Erythroblast (primary cell): ENCODE data around the gene TMEM86B.

Source experiments
- GATA1 ChIP-seq: IDR thresholded peaks from 2 replicates; pipeline ENCODE4 v1.6.1; 2011; ENCODE audit warnings: low read depth, mild to moderate bottlenecking, control low read depth, low read length, moderate library complexity
- POLR2A ChIP-seq: IDR thresholded peaks from 2 replicates; pipeline ENCODE4 v1.6.1; 2011; ENCODE audit warnings: mild to moderate bottlenecking, low read length

GRCh38 chr19:55230780-55231179 is 2.2 kb upstream of the TMEM86B start:
- TF ChIP-seq POLR2A: no peak
- no peak for TF ChIP-seq GATA1
